Esophagus squamous epithelium (tissue), 5 donors: ENCODE measurements around the gene CCDC73. TPM values are rescaled to one million over a fixed set of nuclear protein-coding genes. Genes with fewer than 3 reads are reported as not detected.
"Not testable (repeated sequence)": the region's sequence is repeated elsewhere in the genome, so short reads cannot be mapped to it uniquely, and the experiment has no call there.

Experiments
- DNase-seq: peaks from one replicate; lab custom pipeline; 2025; lab: John Stamatoyannopoulos, UW
- H3K27ac ChIP-seq, 4 donors: fragments of 200-600 bp; sonication (generic); one replicate each; pipeline ENCODE4 v1.5.1; 2016 to 2019; ENCODE audit warnings: mild to moderate bottlenecking in 1 of 4
- H3K27me3 ChIP-seq, 4 donors: fragments of 200-600 bp; sonication (generic); 1 replicate in 3 of 4; 2 replicates in 1 of 4; pipeline versions ENCODE4 v1.5.1 to v1.6.0; 2017 to 2021; ENCODE audit warnings: antibody characterized with exemption in 1 of 4
- H3K36me3 ChIP-seq, 3 donors: fragments of 200-600 bp; sonication (generic); one replicate each; pipeline ENCODE4 v1.5.1; 2016 to 2019
- H3K4me1 ChIP-seq, 3 donors: fragments of 200-600 bp; sonication (generic); one replicate each; pipeline ENCODE4 v1.5.1; 2017 to 2019
- H3K4me3 ChIP-seq, 4 donors: fragments of 200-600 bp; sonication (generic); 1 replicate in 3 of 4; 2 replicates in 1 of 4; pipeline ENCODE4 v1.5.1; 2016 to 2019; ENCODE audit warnings: mild to moderate bottlenecking in 2 of 4, moderate library complexity in 1 of 4
- H3K9me3 ChIP-seq, 3 donors: fragments of 200-600 bp; sonication (generic); one replicate each; pipeline ENCODE4 v1.5.1; 2016 to 2019
- CTCF ChIP-seq, 6 experiments: fragments of 450-650 bp in 4 of 6; fragments of 200-600 bp in 2 of 6; sonication (generic) in 2 of 6; IDR thresholded peaks; one replicate each; pipeline ENCODE4 v1.5.1; 2016 to 2019; ENCODE audit warnings: antibody characterized with exemption in 6 of 6, mild to moderate bottlenecking in 4 of 6, moderate library complexity in 4 of 6
- POLR2A ChIP-seq, 4 donors: fragments of 450-650 bp; IDR thresholded peaks; one replicate each; pipeline ENCODE4 v1.6.1; 2017; ENCODE audit warnings: antibody characterized with exemption in 4 of 4, mild to moderate bottlenecking in 4 of 4, moderate library complexity in 3 of 4
- WGBS, 2 donors: methylation state at CpG; one replicate each; pipeline ENCODE4 v1.1.5; 2018; 5-methylcytosine and 5-hydroxymethylcytosine counted together
- intact Hi-C: fragments of 100-400 bp; cut with DNase I; formaldehyde crosslinking; loops from one replicate; pipeline ENCODE4 v1.15.0; 2022
- total RNA-seq, 4 donors: library from RNA; depleted of rRNA; stranded (reverse); fragments of >200 nt; gene quantifications; one replicate each; pipeline ENCODE4 v1.1.0, GENCODE V29; 2016
- donor health status: DM: yes; HTN: yes; CAD: no.

Gene CCDC73
- total RNA-seq, 4 donors from 2014 or later, result 0.18 TPM; not detected in 3

DNA sequence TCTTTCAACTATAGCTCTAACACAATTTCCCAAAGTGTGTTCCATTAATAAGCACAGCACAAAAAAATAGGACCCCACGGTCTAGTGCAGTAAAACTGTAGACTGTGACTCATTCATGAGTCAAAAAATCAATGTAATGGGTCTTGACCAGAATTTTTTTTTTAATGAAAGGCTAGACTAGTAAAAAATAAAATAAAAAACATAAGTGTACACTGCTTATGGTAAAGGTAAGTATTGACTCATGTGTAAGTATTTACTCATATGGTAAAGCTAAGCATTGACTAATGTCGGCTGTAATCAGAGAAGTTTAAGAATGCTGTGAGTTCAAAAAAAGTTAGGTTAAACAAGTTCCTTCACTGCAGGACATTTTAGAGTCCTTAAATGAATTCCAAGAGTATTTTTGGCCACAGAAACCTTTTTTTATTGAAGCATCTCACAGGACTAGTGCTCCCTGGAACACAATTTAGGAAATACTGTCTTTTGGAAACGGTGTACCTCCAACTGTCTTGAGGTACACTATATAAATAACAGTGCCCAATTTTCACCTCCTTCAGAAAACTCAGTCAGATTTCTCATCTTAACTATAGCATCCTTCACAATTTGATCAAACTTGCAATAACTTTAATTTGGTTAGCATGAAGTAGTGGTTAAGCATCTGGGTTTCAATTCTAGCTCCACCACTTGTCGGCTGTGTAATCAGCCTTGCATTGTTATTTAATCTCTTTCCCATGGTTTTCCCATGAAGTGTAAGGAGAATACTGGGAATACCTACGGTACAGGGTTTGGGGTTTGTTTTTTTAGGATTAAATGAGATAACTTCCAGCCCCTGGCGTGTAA lies 2.1 kb downstream of the CCDC73 start:
- Histone ChIP-seq H3K4me1 (peaks cover 0 to 8% (median 3%) of the 10 kb centered on the region in 3 donors), H3K4me3 (peak overlapping the region in 1 of 4 donors; percentile 39), H3K36me3 (no peaks in the 10 kb centered on the region), H3K27me3 (peaks cover 0 to 8% (median 0%) of the 10 kb centered on the region in 4 donors), H3K27ac (no peak overlapping the region), H3K9me3 (no peaks in the 10 kb centered on the region)
- intact Hi-C loops, result loop anchor here (10.0 kb wide), 1 partner anchor 458 kb away; no protein-coding TSS in a partner anchor
- WGBS, 2 donors, result 26 to 27% methylated on average over 6 of the region's 6 CpGs
- TF ChIP-seq CTCF (IDR thresholded peaks at IDR 0.05), result no peak
- TF ChIP-seq POLR2A (IDR thresholded peaks at IDR 0.05), result no peak
- no peak for DNase-seq

GRCh38 chr11:32790916-32791315 lies 3.5 kb downstream of the CCDC73 start:
- WGBS, 2 donors, result 35 to 44% methylated on average over 1 of the region's 1 CpG
- intact Hi-C loops, result loop anchor here (10.0 kb wide), 1 partner anchor 456 kb away; no protein-coding TSS in a partner anchor
- TF ChIP-seq POLR2A (IDR thresholded peaks at IDR 0.05), result no peak
- no peak for TF ChIP-seq CTCF (IDR thresholded peaks at IDR 0.05)

GRCh38 chr11:32786811-32787210 lies 7.7 kb downstream of the CCDC73 start:
- Histone ChIP-seq H3K9me3 (no peaks in the 10 kb centered on the region), H3K27ac (no peak overlapping the region), H3K27me3 (peaks cover 0 to 8% (median 0%) of the 10 kb centered on the region in 4 donors), H3K4me1 (no peaks in the 10 kb centered on the region), H3K36me3 (no peaks in the 10 kb centered on the region), H3K4me3 (no peak overlapping the region)
- no peak for DNase-seq
- intact Hi-C loops, result no loop called here
- TF ChIP-seq POLR2A (IDR thresholded peaks at IDR 0.05) (no peak), CTCF (IDR thresholded peaks at IDR 0.05) (no peak)

More at GRCh38 chr11:32790916-32791315, 3.5 kb downstream of the CCDC73 start:
- Histone ChIP-seq H3K9me3 (no peaks in the 10 kb centered on the region), H3K36me3 (no peaks in the 10 kb centered on the region), H3K4me1 (peaks cover 0 to 8% (median 3%) of the 10 kb centered on the region in 3 donors), H3K4me3 (no peak overlapping the region), H3K27me3 (peaks cover 0 to 8% (median 0%) of the 10 kb centered on the region in 4 donors), H3K27ac (no peak overlapping the region)
- no peak for DNase-seq

DNA sequence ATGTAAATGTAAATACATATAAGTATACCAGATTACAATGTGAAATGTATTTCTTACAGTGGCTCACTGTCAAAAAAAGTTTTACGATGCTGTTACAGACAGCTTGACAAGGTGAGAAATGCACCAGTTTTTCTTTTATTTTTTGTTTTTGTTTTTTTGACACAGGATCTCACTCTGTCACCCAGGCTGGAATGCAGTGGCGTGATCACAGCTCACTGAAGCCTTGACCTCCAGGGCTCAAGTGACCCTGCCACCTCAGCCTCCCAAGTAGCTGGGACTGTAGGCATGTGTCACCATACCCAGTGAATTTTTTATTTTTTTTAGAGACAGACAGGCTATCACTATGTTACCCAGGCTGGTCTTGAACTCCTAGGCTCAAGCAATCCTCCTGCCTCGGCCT lies 9.2 kb downstream of the CCDC73 start:
- no peak overlapping the region for H3K4me3 ChIP-seq
- intact Hi-C loops, result no loop called here
- H3K27ac ChIP-seq, result no peak overlapping the region
- H3K36me3 ChIP-seq, result no peaks in the 10 kb centered on the region
- H3K4me1 ChIP-seq, result no peaks in the 10 kb centered on the region
- no peak for DNase-seq
- WGBS, 2 donors, result 87 to 88% methylated on average over 3 of the region's 3 CpGs
- H3K27me3 ChIP-seq, result peaks cover 0 to 8% (median 0%) of the 10 kb centered on the region in 4 donors
- no peak for TF ChIP-seq CTCF (IDR thresholded peaks at IDR 0.05)
- no peak for TF ChIP-seq POLR2A (IDR thresholded peaks at IDR 0.05)
- no peaks in the 10 kb centered on the region for H3K9me3 ChIP-seq

- no peak for TF ChIP-seq CTCF (IDR thresholded peaks at IDR 0.05)
- Histone ChIP-seq H3K4me3 (no peak overlapping the region), H3K9me3 (no peaks in the 10 kb centered on the region), H3K4me1 (no peaks in the 10 kb centered on the region), H3K27me3 (no peaks in the 10 kb centered on the region), H3K27ac (no peak overlapping the region), H3K36me3 (no peaks in the 10 kb centered on the region)
- intact Hi-C loops, result no loop called here
- 67 to 75% methylated on average over 1 to 5 of the region's 5 CpGs for WGBS, 2 donors
- no peak for DNase-seq
These were observed 12.7 kb downstream of the CCDC73 start for GRCh38 chr11:32781721-32782120.

DNA sequence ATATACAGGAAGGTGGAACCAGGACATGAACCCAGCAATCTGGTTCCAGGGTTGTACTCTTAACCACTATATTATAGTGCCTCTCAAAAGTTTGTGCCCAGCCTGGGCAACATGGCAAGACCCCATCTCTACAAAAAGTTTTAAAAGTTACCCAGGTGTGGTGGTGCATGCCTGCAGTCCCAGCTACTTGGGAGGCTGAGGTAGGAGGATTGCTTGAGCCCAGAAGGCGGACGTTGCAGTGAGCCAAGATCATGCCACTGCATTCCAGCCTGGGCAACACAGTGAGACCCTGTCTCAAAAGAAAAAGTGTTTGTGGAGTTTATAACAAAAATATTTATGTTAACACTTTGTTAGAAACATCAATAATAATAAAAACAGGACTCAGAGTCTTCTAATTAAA lies 13.6 kb downstream of the CCDC73 start:
- H3K4me1 ChIP-seq, result not testable (repeated sequence)

More for the DNA sequence above, 13.6 kb downstream of the CCDC73 start:
- H3K4me3 ChIP-seq, intact Hi-C loops, H3K27me3 ChIP-seq, DNase-seq, H3K27ac ChIP-seq, H3K36me3 ChIP-seq, H3K9me3 ChIP-seq: not testable (repeated sequence)
- 75 to 82% methylated on average over 2 of the region's 2 CpGs for WGBS, 2 donors
